BE2C (cell line): ENCODE data around the gene AMELX.

ENCODE experiments used
- DNase-seq: peaks from one replicate; pipeline ENCODE4 v3.0.0-alpha.2; 2020
- H3K27me3 ChIP-seq: fragments of 250-450 bp; sonication (Bioruptor Pico); 2 replicates; pipeline ENCODE4 v1.5.1; 2020; ENCODE audit warnings: mild to moderate bottlenecking
- H3K36me3 ChIP-seq: fragments of 250-450 bp; sonication (Bioruptor Pico); 2 replicates; pipeline ENCODE4 v1.5.1; 2020; ENCODE audit warnings: mild to moderate bottlenecking
- H3K4me1 ChIP-seq: fragments of 250-450 bp; sonication (Bioruptor Pico); 2 replicates; pipeline ENCODE4 v1.5.1; 2020
- H3K4me3 ChIP-seq: 2 replicates; pipeline ENCODE4 v1.5.1; 2011; ENCODE audit warnings: low read depth, low read length
- H3K9me3 ChIP-seq: fragments of 250-450 bp; sonication (Bioruptor Pico); 2 replicates; pipeline ENCODE4 v1.5.1; 2020
- CTCF ChIP-seq: IDR thresholded peaks from 2 replicates; pipeline ENCODE4 v1.5.1; 2012; ENCODE audit warnings: mild to moderate bottlenecking, low read depth, low read length

AMELX gene

GRCh38 chrX:11269996-11270395 lies 23.2 kb upstream of the AMELX start:
- H3K4me1 ChIP-seq, result no peaks in the 10 kb centered on the region
- DNase-seq, result no peak
- TF ChIP-seq CTCF, result no peak

GRCh38 chrX:11272290-11272689 lies 20.9 kb upstream of the AMELX start:
- DNase-seq, result no peak
- Histone ChIP-seq H3K27me3 (no peaks in the 10 kb centered on the region), H3K36me3 (no peaks in the 10 kb centered on the region), H3K4me1 (no peaks in the 10 kb centered on the region), H3K4me3 (no peak overlapping the region), H3K9me3 (no peaks in the 10 kb centered on the region)
- TF ChIP-seq CTCF, result no peak

More at GRCh38 chrX:11269996-11270395, 23.2 kb upstream of the AMELX start:
- Histone ChIP-seq H3K36me3 (no peaks in the 10 kb centered on the region), H3K9me3 (no peaks in the 10 kb centered on the region), H3K27me3 (no peaks in the 10 kb centered on the region), H3K4me3 (no peak overlapping the region)

- no peak for TF ChIP-seq CTCF
- Histone ChIP-seq H3K4me3 (no peak overlapping the region), H3K27me3 (no peaks in the 10 kb centered on the region), H3K9me3 (no peaks in the 10 kb centered on the region), H3K36me3 (no peaks in the 10 kb centered on the region), H3K4me1 (no peaks in the 10 kb centered on the region)
- DNase-seq, result no peak
These were observed 20.4 kb upstream of the AMELX start for GRCh38 chrX:11272863-11273262.

GRCh38 chrX:11273544-11273943 lies 19.7 kb upstream of the AMELX start:
- H3K27me3 ChIP-seq, result no peaks in the 10 kb centered on the region
- H3K4me1 ChIP-seq, result no peaks in the 10 kb centered on the region

GRCh38 chrX:11282043-11282442 lies 11.2 kb upstream of the AMELX start:
- no peak for TF ChIP-seq CTCF
- no peak for DNase-seq
- Histone ChIP-seq H3K4me3 (no peak overlapping the region), H3K27me3 (no peaks in the 10 kb centered on the region), H3K4me1 (no peaks in the 10 kb centered on the region), H3K36me3 (no peaks in the 10 kb centered on the region), H3K9me3 (no peaks in the 10 kb centered on the region)

More at GRCh38 chrX:11273544-11273943, 19.7 kb upstream of the AMELX start:
- Histone ChIP-seq H3K9me3 (no peaks in the 10 kb centered on the region), H3K4me3 (no peak overlapping the region), H3K36me3 (no peaks in the 10 kb centered on the region)
- no peak for DNase-seq
- no peak for TF ChIP-seq CTCF

GRCh38 chrX:11285651-11286050 lies 7.6 kb upstream of the AMELX start:
- no peak for TF ChIP-seq CTCF
- Histone ChIP-seq H3K4me1 (no peaks in the 10 kb centered on the region), H3K4me3 (no peak overlapping the region), H3K36me3 (no peaks in the 10 kb centered on the region), H3K9me3 (no peaks in the 10 kb centered on the region), H3K27me3 (no peaks in the 10 kb centered on the region)
- no peak for DNase-seq
